Neural cell (in vitro differentiated cells): ENCODE measurements around the gene DIP2C. TPM values are rescaled to one million over a fixed set of nuclear protein-coding genes. Genes with fewer than 3 reads are reported as not detected.

Experiments
- H2AFZ ChIP-seq: fragments of 200-600, 300-800 bp; sonication (generic), shearing (Covaris generic); 2 replicates; pipeline ENCODE4 v1.6.0; 2014; ENCODE audit warnings: low read depth, mild to moderate bottlenecking, antibody characterized with exemption, low read length, moderate library complexity
- H3F3A ChIP-seq: fragments of 200-600 bp; shearing (Covaris generic); 2 replicates; pipeline ENCODE4 v1.6.1; 2016; ENCODE audit warnings: mild to moderate bottlenecking, moderate library complexity, mixed read lengths, antibody characterized with exemption, low read length; ENCODE audit not compliant: insufficient read depth, poor library complexity, severe bottlenecking
- H3K27ac ChIP-seq: fragments of 200-600, 300-800 bp; sonication (generic), shearing (Covaris generic); 2 replicates; pipeline ENCODE4 v1.5.1; 2014; ENCODE audit warnings: mild to moderate bottlenecking, low read length, moderate library complexity
- H3K27me3 ChIP-seq: fragments of 300-800, 200-600 bp; sonication (generic), shearing (Covaris generic); 2 replicates; pipeline ENCODE4 v1.6.0; 2014; ENCODE audit warnings: mild to moderate bottlenecking, low read depth, low read length, moderate library complexity; ENCODE audit not compliant: insufficient read depth
- H3K36me3 ChIP-seq: fragments of 300-800, 200-600 bp; sonication (generic), shearing (Covaris generic); 2 replicates; pipeline ENCODE4 v1.5.1; 2014; ENCODE audit warnings: mild to moderate bottlenecking, antibody characterized with exemption, low read length, moderate library complexity; ENCODE audit not compliant: insufficient read depth
- H3K4me2 ChIP-seq: fragments of 300-800, 200-600 bp; sonication (generic), shearing (Covaris generic); 2 replicates; pipeline ENCODE4 v1.6.0; 2014; ENCODE audit warnings: mild to moderate bottlenecking, low read length
- H3K4me3 ChIP-seq: fragments of 300-800, 200-600 bp; sonication (generic), shearing (Covaris generic); 2 replicates; pipeline ENCODE4 v1.5.1; 2014; ENCODE audit warnings: mild to moderate bottlenecking, low read length, moderate library complexity
- H3K79me2 ChIP-seq: fragments of 200-600 bp; shearing (Covaris generic); replicated peaks from 2 replicates; pipeline ENCODE4 v1.6.0; 2014; ENCODE audit warnings: mild to moderate bottlenecking, low read length, moderate library complexity; ENCODE audit not compliant: insufficient read depth
- H3K9ac ChIP-seq: fragments of 300-800, 200-600 bp; sonication (generic), shearing (Covaris generic); 2 replicates; pipeline ENCODE4 v1.6.1; 2016; ENCODE audit warnings: mild to moderate bottlenecking, low read length, mixed read lengths
- H3K9me2 ChIP-seq: fragments of 200-600 bp; shearing (Covaris generic); 2 replicates; pipeline ENCODE4 v1.6.1; 2016; ENCODE audit warnings: mild to moderate bottlenecking, low read length, mixed read lengths; ENCODE audit not compliant: insufficient read depth
- H3K9me3 ChIP-seq: fragments of 200-600, 300-800 bp; sonication (generic), shearing (Covaris generic); 2 replicates; pipeline ENCODE4 v1.6.1; 2016; ENCODE audit warnings: mild to moderate bottlenecking, mixed run types, low read length, moderate library complexity, mixed read lengths
- H4K20me1 ChIP-seq: fragments of 200-600 bp; shearing (Covaris generic); 2 replicates; pipeline ENCODE4 v1.6.1; 2016; ENCODE audit warnings: mild to moderate bottlenecking, mixed run types; ENCODE audit not compliant: insufficient read depth
- EP300 ChIP-seq: fragments of 450-650 bp; conservative IDR thresholded peaks from 2 replicates; pipeline ENCODE4 v1.6.1; 2014; ENCODE audit warnings: antibody characterized with exemption, mild to moderate bottlenecking, moderate library complexity; ENCODE audit not compliant: poor library complexity, severe bottlenecking
- EZH2 ChIP-seq: fragments of 200-600, 300-800 bp; shearing (Covaris generic), sonication (generic); IDR thresholded peaks from 2 replicates; pipeline ENCODE4 v1.6.1; 2014; ENCODE audit warnings: antibody characterized with exemption, low read length, borderline replicate concordance, mild to moderate bottlenecking; ENCODE audit not compliant: insufficient read depth, poor library complexity, severe bottlenecking
- MXI1 ChIP-seq: fragments of 450-650 bp; conservative IDR thresholded peaks from 2 replicates; pipeline ENCODE4 v1.6.1; 2014; ENCODE audit warnings: antibody characterized with exemption, mild to moderate bottlenecking; ENCODE audit not compliant: poor library complexity, severe bottlenecking
- POLR2AphosphoS5 ChIP-seq: IDR thresholded peaks from 2 replicates; pipeline ENCODE4 v1.6.1; 2012
- RAD21 ChIP-seq: fragments of 450-650 bp; conservative IDR thresholded peaks from 2 replicates; pipeline ENCODE4 v1.6.1; 2014; ENCODE audit warnings: antibody characterized with exemption, mild to moderate bottlenecking, moderate library complexity
- SMC3 ChIP-seq: fragments of 450-650 bp; conservative IDR thresholded peaks from 2 replicates; pipeline ENCODE4 v1.6.1; 2014; ENCODE audit warnings: antibody characterized with exemption, mild to moderate bottlenecking, moderate library complexity; ENCODE audit not compliant: poor library complexity
- TAF1 ChIP-seq: IDR thresholded peaks from 2 replicates; pipeline ENCODE4 v1.6.1; 2012; ENCODE audit warnings: low read depth
- polyA plus RNA-seq: library from polyadenylated mRNA; depleted of rRNA; stranded (reverse); fragments of >200 nt; gene quantifications from 2 replicates; pipeline ENCODE4 v1.2.3, GENCODE V29; 2014
- TF ChIP-seq, protein P1 (sequence below): fragments of 450-650 bp; IDR thresholded peaks from 2 replicates; pipeline ENCODE4 v1.5.1; 2014; ENCODE audit warnings: antibody characterized with exemption, mild to moderate bottlenecking, moderate library complexity; ENCODE audit not compliant: poor library complexity, severe bottlenecking
- TF ChIP-seq, protein P2 (sequence below): IDR thresholded peaks from 2 replicates; pipeline ENCODE4 v1.6.1; 2012; ENCODE audit warnings: borderline replicate concordance

DIP2C gene
- polyA plus RNA-seq, 1 donor from 2014 or later = 24.1 TPM

DNA sequence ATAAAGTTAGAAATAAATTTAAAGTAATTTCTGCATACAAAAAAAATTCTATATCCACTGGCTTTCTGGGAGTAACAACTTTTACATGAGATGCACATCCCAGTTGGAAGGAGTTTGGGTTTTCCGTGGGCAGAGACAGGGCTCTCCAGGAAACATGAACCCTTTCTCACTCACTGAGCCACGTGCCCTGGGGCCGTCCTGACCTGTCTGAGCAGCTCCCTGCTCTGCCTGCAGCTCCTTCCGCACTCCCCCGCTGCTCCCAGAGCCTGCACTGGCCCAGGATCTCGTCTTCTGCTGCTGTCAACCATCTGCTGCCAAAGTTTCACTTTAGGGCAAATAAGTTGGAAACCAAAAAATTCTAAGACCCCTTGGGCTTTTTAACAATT lies 169.1 kb downstream of the DIP2C start:
- no peaks in the 10 kb centered on the region for H3K9me3 ChIP-seq
- no peaks in the 10 kb centered on the region for H3K9me2 ChIP-seq
- no peak overlapping the region for H3K9ac ChIP-seq
- no peak for TF ChIP-seq MXI1
- TF ChIP-seq, protein P1, sequence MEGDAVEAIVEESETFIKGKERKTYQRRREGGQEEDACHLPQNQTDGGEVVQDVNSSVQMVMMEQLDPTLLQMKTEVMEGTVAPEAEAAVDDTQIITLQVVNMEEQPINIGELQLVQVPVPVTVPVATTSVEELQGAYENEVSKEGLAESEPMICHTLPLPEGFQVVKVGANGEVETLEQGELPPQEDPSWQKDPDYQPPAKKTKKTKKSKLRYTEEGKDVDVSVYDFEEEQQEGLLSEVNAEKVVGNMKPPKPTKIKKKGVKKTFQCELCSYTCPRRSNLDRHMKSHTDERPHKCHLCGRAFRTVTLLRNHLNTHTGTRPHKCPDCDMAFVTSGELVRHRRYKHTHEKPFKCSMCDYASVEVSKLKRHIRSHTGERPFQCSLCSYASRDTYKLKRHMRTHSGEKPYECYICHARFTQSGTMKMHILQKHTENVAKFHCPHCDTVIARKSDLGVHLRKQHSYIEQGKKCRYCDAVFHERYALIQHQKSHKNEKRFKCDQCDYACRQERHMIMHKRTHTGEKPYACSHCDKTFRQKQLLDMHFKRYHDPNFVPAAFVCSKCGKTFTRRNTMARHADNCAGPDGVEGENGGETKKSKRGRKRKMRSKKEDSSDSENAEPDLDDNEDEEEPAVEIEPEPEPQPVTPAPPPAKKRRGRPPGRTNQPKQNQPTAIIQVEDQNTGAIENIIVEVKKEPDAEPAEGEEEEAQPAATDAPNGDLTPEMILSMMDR = no peak
- no peak for TF ChIP-seq TAF1
- TF ChIP-seq SMC3 = no peak
- TF ChIP-seq, protein P2, sequence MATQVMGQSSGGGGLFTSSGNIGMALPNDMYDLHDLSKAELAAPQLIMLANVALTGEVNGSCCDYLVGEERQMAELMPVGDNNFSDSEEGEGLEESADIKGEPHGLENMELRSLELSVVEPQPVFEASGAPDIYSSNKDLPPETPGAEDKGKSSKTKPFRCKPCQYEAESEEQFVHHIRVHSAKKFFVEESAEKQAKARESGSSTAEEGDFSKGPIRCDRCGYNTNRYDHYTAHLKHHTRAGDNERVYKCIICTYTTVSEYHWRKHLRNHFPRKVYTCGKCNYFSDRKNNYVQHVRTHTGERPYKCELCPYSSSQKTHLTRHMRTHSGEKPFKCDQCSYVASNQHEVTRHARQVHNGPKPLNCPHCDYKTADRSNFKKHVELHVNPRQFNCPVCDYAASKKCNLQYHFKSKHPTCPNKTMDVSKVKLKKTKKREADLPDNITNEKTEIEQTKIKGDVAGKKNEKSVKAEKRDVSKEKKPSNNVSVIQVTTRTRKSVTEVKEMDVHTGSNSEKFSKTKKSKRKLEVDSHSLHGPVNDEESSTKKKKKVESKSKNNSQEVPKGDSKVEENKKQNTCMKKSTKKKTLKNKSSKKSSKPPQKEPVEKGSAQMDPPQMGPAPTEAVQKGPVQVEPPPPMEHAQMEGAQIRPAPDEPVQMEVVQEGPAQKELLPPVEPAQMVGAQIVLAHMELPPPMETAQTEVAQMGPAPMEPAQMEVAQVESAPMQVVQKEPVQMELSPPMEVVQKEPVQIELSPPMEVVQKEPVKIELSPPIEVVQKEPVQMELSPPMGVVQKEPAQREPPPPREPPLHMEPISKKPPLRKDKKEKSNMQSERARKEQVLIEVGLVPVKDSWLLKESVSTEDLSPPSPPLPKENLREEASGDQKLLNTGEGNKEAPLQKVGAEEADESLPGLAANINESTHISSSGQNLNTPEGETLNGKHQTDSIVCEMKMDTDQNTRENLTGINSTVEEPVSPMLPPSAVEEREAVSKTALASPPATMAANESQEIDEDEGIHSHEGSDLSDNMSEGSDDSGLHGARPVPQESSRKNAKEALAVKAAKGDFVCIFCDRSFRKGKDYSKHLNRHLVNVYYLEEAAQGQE = no peak
- TF ChIP-seq EZH2 = no peak
- TF ChIP-seq RAD21 = no peak
- no peak for TF ChIP-seq EP300
- TF ChIP-seq POLR2AphosphoS5 = no peak
- H3F3A ChIP-seq = no peaks in the 10 kb centered on the region
- H3K4me3 ChIP-seq = no peak overlapping the region
- no peak overlapping the region for H2AFZ ChIP-seq
- H3K36me3 ChIP-seq = no peaks in the 10 kb centered on the region
- H4K20me1 ChIP-seq = peaks cover 9% of the 10 kb centered on the region
- no peaks in the 10 kb centered on the region for H3K27me3 ChIP-seq
- H3K79me2 ChIP-seq = peaks cover 34% of the 10 kb centered on the region
- no peak overlapping the region for H3K27ac ChIP-seq
- no peak overlapping the region for H3K4me2 ChIP-seq

DNA sequence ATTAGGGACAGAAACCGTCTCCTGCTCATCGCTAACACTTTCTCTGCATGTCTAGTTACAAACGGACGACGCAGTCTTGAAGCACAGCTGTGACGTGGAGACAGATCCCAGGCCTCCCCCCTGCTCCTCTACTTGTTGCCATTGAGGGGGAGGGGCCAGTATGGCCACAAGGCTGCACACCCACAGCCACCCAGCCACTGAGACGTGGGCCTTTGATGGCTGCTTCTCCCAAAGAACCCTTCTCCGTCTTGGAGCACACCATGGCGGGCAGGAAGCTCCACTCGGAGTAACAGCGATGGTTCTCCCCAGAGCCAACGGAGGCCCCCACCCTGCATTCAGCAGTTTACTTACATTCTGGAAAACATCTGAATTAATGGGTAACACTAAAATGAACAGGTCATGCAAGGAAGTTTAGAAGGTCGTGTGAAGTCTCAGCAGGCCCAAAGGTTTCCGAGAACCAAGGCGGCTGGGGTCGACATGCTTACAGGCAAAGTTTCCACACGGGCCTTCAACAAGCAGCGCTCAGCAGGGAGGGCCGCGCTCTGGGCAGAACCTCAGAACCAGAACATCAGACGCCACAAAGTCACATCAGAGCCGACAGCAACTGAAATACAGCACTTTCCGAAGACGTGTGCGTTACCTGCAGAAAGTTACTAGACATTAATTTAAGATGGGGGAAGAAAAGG lies 169.6 kb downstream of the DIP2C start:
- H4K20me1 ChIP-seq = peaks cover 9% of the 10 kb centered on the region
- H3K36me3 ChIP-seq = no peaks in the 10 kb centered on the region
- no peak overlapping the region for H3K27ac ChIP-seq

More for the DNA sequence above, 169.6 kb downstream of the DIP2C start:
- H3K4me3 ChIP-seq = no peak overlapping the region
- H2AFZ ChIP-seq = no peak overlapping the region
- no peaks in the 10 kb centered on the region for H3F3A ChIP-seq
- H3K4me2 ChIP-seq = no peak overlapping the region
- no peaks in the 10 kb centered on the region for H3K9me3 ChIP-seq
- H3K9me2 ChIP-seq = no peaks in the 10 kb centered on the region
- no peak overlapping the region for H3K9ac ChIP-seq
- no peak for TF ChIP-seq EZH2
- no peak for TF ChIP-seq POLR2AphosphoS5
- no peak for TF ChIP-seq SMC3
- no peak for TF ChIP-seq EP300
- no peak for TF ChIP-seq MXI1
- TF ChIP-seq, protein P1 = no peak
- no peak for TF ChIP-seq TAF1
- no peak for TF ChIP-seq RAD21
- TF ChIP-seq, protein P2 = no peak
- H3K27me3 ChIP-seq = no peaks in the 10 kb centered on the region
- H3K79me2 ChIP-seq = peaks cover 35% of the 10 kb centered on the region
